Trophoblast cell (in vitro differentiated cells and primary cell): ENCODE results near the gene RGS3.
"Not testable (repeated sequence)": the region's sequence is repeated elsewhere in the genome, so short reads cannot be mapped to it uniquely, and the experiment has no call there.

Source experiments
- DNase-seq, 2 donors: peaks; one replicate each; pipeline ENCODE4 v3.0.0-alpha.2; 2016
- H2AFZ ChIP-seq: 2 replicates; pipeline ENCODE4 v1.6.1; 2013; ENCODE audit warnings: low read length, moderate library complexity, mild to moderate bottlenecking; ENCODE audit not compliant: insufficient read depth, poor library complexity
- H2AK5ac ChIP-seq: 2 replicates; pipeline ENCODE4 v1.6.1; 2013; ENCODE audit warnings: mild to moderate bottlenecking, low read length
- H2BK120ac ChIP-seq: 2 replicates; pipeline ENCODE4 v1.6.1; 2013; ENCODE audit warnings: low read length, mild to moderate bottlenecking, moderate library complexity; ENCODE audit not compliant: insufficient read depth, poor library complexity
- H2BK12ac ChIP-seq: 2 replicates; pipeline ENCODE4 v1.6.1; 2013; ENCODE audit warnings: mild to moderate bottlenecking, low read length, moderate library complexity
- H2BK5ac ChIP-seq: 2 replicates; pipeline ENCODE4 v1.6.1; 2013; ENCODE audit warnings: low read length, low read depth, moderate library complexity, mild to moderate bottlenecking; ENCODE audit not compliant: poor library complexity
- H3K14ac ChIP-seq: 2 replicates; pipeline ENCODE4 v1.6.1; 2013; ENCODE audit warnings: mild to moderate bottlenecking, low read length
- H3K18ac ChIP-seq: 2 replicates; pipeline ENCODE4 v1.6.1; 2013; ENCODE audit warnings: mild to moderate bottlenecking, low read length
- H3K23ac ChIP-seq: 2 replicates; pipeline ENCODE4 v1.6.1; 2013; ENCODE audit warnings: low read length
- H3K27ac ChIP-seq: 2 replicates; pipeline ENCODE4 v1.5.1; 2013; ENCODE audit warnings: low read depth, mild to moderate bottlenecking, inconsistent platforms, low read length, moderate library complexity
- H3K27me3 ChIP-seq: 2 replicates; pipeline ENCODE4 v1.6.1; 2013; ENCODE audit warnings: inconsistent platforms, mild to moderate bottlenecking, low read length, moderate library complexity; ENCODE audit not compliant: insufficient read depth
- H3K36me3 ChIP-seq, 2 experiments: 1 replicate in 1 of 2; 2 replicates in 1 of 2; pipeline ENCODE4 v1.6.1; 2013; ENCODE audit warnings: low read length in 2 of 2, mild to moderate bottlenecking in 2 of 2, moderate library complexity in 1 of 2; ENCODE audit not compliant: insufficient read depth in 2 of 2, control insufficient read depth in 1 of 2
- H3K4ac ChIP-seq: 2 replicates; pipeline ENCODE4 v1.6.1; 2013; ENCODE audit warnings: low read depth, mild to moderate bottlenecking, low read length, moderate library complexity
- H3K4me1 ChIP-seq, 2 experiments: 1 replicate in 1 of 2; 2 replicates in 1 of 2; pipeline ENCODE4 v1.6.1; 2013; ENCODE audit warnings: low read length in 2 of 2, mild to moderate bottlenecking in 2 of 2, moderate library complexity in 1 of 2; ENCODE audit not compliant: insufficient read depth in 2 of 2, control insufficient read depth in 1 of 2
- H3K4me2 ChIP-seq: 2 replicates; pipeline ENCODE4 v1.6.1; 2013; ENCODE audit warnings: inconsistent platforms, mild to moderate bottlenecking, low read length, moderate library complexity
- H3K4me3 ChIP-seq: 2 replicates; pipeline ENCODE4 v1.5.1; 2013; ENCODE audit warnings: mild to moderate bottlenecking, low read depth, low read length, inconsistent platforms
- H3K79me1 ChIP-seq: one replicate; pipeline ENCODE4 v1.6.1; 2013; ENCODE audit warnings: low read length
- H3K79me2 ChIP-seq: 2 replicates; pipeline ENCODE4 v1.6.1; 2013; ENCODE audit warnings: low read length, mild to moderate bottlenecking; ENCODE audit not compliant: control insufficient read depth, insufficient read depth, poor library complexity
- H3K9ac ChIP-seq: 2 replicates; pipeline ENCODE4 v1.6.1; 2013; ENCODE audit warnings: mild to moderate bottlenecking, low read length
- H3K9me3 ChIP-seq: 2 replicates; pipeline ENCODE4 v1.6.1; 2013; ENCODE audit warnings: low read depth, mild to moderate bottlenecking, control low read depth, inconsistent platforms, low read length; ENCODE audit not compliant: insufficient read depth
- H4K12ac ChIP-seq: 2 replicates; pipeline ENCODE4 v1.6.1; 2013; ENCODE audit warnings: low read depth, mild to moderate bottlenecking, low read length, moderate library complexity
- H4K8ac ChIP-seq: 2 replicates; pipeline ENCODE4 v1.6.1; 2013; ENCODE audit warnings: low read depth, mild to moderate bottlenecking, low read length, moderate library complexity
- H4K91ac ChIP-seq: one replicate; pipeline ENCODE4 v1.6.1; 2013; ENCODE audit warnings: low read depth, mild to moderate bottlenecking, low read length, moderate library complexity
- WGBS: extraction: QIAGEN DNeasy Blood & Tissue Kit; methylation state at CpG from one replicate; pipeline ENCODE4 v1.1.7; 2013; ENCODE audit warnings: missing lambda C conversion rate; ENCODE audit not compliant: insufficient read length, insufficient coverage; ENCODE audit errors: extremely low coverage; 5-methylcytosine and 5-hydroxymethylcytosine counted together

Gene RGS3

DNA sequence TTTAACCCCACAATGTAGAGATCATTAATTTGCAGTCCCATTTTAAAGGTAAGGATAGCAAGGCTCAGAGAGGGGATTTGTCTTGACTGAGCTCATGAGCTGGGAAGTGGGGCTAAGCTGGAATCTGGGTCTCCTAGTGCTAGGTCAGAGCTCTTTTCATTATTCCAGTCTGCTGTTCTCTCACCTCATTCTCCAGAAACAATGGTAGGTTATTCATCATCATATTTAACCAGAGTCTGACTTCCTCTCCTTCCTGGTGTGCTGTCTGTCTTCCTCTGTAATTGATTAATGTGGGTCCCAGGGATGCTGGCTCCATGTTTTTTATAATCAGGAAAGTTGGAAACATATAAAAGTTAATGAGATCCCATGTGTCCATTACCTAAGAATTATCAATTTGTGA, 32.3 kb upstream of the RGS3 start:
- H3K79me1 ChIP-seq: no peaks in the 10 kb centered on the region
- no peak overlapping the region for H3K27ac ChIP-seq
- H3K9me3 ChIP-seq: no peaks in the 10 kb centered on the region
- no peak overlapping the region for H2BK5ac ChIP-seq
- H3K4me1 ChIP-seq: no peaks in the 10 kb centered on the region
- no peak for DNase-seq
- H3K4me3 ChIP-seq: no peak overlapping the region
- H4K8ac ChIP-seq: no peak overlapping the region
- H2AK5ac ChIP-seq: no peak overlapping the region
- H3K18ac ChIP-seq: no peak overlapping the region
- no peaks in the 10 kb centered on the region for H3K79me2 ChIP-seq
- H3K23ac ChIP-seq: no peak overlapping the region
- H4K12ac ChIP-seq: no peak overlapping the region
- H3K9ac ChIP-seq: no peak overlapping the region
- no peak overlapping the region for H3K4me2 ChIP-seq
- no peak overlapping the region for H2AFZ ChIP-seq
- no peak overlapping the region for H2BK12ac ChIP-seq
- no peak overlapping the region for H4K91ac ChIP-seq
- H2BK120ac ChIP-seq: no peak overlapping the region
- no peaks in the 10 kb centered on the region for H3K36me3 ChIP-seq
- H3K27me3 ChIP-seq: no peaks in the 10 kb centered on the region
- no peak overlapping the region for H3K14ac ChIP-seq
- H3K4ac ChIP-seq: no peak overlapping the region

- no peak overlapping the region for H4K12ac ChIP-seq
- no CpG with 5 or more reads among the region's 4 CpGs for WGBS
- peak overlapping the region; percentile 74 for H2BK12ac ChIP-seq
- no peak overlapping the region for H3K14ac ChIP-seq
- no peak overlapping the region for H3K4ac ChIP-seq
- no peak overlapping the region for H3K4me2 ChIP-seq
- H2AK5ac ChIP-seq: no peak overlapping the region
- H2AFZ ChIP-seq: no peak overlapping the region
- H3K4me1 ChIP-seq: peaks cover 3% of the 10 kb centered on the region in 2 experiments
- H3K79me1 ChIP-seq: no peaks in the 10 kb centered on the region
- no peaks in the 10 kb centered on the region for H3K36me3 ChIP-seq
- peak overlapping the region; percentile 31 for H4K8ac ChIP-seq
- no peaks in the 10 kb centered on the region for H3K9me3 ChIP-seq
- H3K27me3 ChIP-seq: no peaks in the 10 kb centered on the region
- no peak overlapping the region for H3K23ac ChIP-seq
- H3K9ac ChIP-seq: no peak overlapping the region
- H4K91ac ChIP-seq: no peak overlapping the region
- H3K79me2 ChIP-seq: no peaks in the 10 kb centered on the region
- peak; percentile 76 to 88 for DNase-seq
- H3K18ac ChIP-seq: no peak overlapping the region
- no peak overlapping the region for H3K4me3 ChIP-seq
- peak overlapping the region; percentile 48 for H2BK5ac ChIP-seq
- peak overlapping the region; percentile 57 for H2BK120ac ChIP-seq
- H3K27ac ChIP-seq: no peak overlapping the region
Observed at GRCh38 chr9:113436728-113437515, 26.6 kb upstream of the RGS3 start.

GRCh38 chr9:113437716-113438115, 25.8 kb upstream of the RGS3 start:
- H3K9me3 ChIP-seq, H4K12ac ChIP-seq, H3K23ac ChIP-seq, H3K27me3 ChIP-seq, H3K4ac ChIP-seq, H4K8ac ChIP-seq, H2AFZ ChIP-seq, H2BK120ac ChIP-seq, H3K4me2 ChIP-seq, H3K36me3 ChIP-seq, H3K9ac ChIP-seq, H3K27ac ChIP-seq, H3K79me1 ChIP-seq, H4K91ac ChIP-seq, DNase-seq, H2BK12ac ChIP-seq, H3K14ac ChIP-seq, H3K4me3 ChIP-seq, H3K18ac ChIP-seq, H2BK5ac ChIP-seq, H3K79me2 ChIP-seq, H2AK5ac ChIP-seq, H3K4me1 ChIP-seq: not testable (repeated sequence)
- no CpG with 5 or more reads among the region's 1 CpG for WGBS

DNA sequence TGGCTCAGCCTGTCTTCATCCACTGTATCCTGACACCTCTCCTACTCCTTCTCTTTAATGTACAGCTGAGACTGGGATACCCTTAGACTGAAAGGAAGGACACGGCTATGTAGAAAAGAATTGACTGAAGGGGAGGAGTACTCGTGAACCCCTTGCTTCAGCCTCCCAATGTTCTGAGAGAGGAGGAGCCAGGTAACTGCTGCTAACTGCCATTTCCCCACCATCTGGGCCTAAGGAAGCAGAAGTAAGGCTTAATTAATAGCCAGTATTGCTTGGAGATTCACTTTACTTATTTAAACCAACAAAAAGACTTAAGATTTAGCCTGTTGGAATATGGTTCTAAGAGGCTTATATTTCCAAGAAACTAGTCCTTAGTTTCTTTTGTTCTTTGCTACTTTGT, 18.8 kb upstream of the RGS3 start:
- H2BK12ac ChIP-seq: no peak overlapping the region
- H3K9me3 ChIP-seq: no peaks in the 10 kb centered on the region
- H2AFZ ChIP-seq: no peak overlapping the region
- H3K79me2 ChIP-seq: no peaks in the 10 kb centered on the region
- H3K27me3 ChIP-seq: no peaks in the 10 kb centered on the region
- peak overlapping the region; percentile 86 for H3K23ac ChIP-seq
- H3K79me1 ChIP-seq: peaks cover 5% of the 10 kb centered on the region
- no peak overlapping the region for H2BK120ac ChIP-seq
- H4K8ac ChIP-seq: no peak overlapping the region
- H4K91ac ChIP-seq: peak overlapping the region; percentile 32
- no peaks in the 10 kb centered on the region for H3K4me1 ChIP-seq
- H3K36me3 ChIP-seq: no peaks in the 10 kb centered on the region
- no peak overlapping the region for H3K18ac ChIP-seq
- no peak overlapping the region for H3K14ac ChIP-seq
- no peak for DNase-seq
- no peak overlapping the region for H2AK5ac ChIP-seq
- WGBS: no CpG with 5 or more reads among the region's 2 CpGs
- no peak overlapping the region for H3K4ac ChIP-seq
- H2BK5ac ChIP-seq: no peak overlapping the region
- peak overlapping the region; percentile 66 for H3K9ac ChIP-seq
- H3K4me2 ChIP-seq: no peak overlapping the region
- no peak overlapping the region for H3K4me3 ChIP-seq
- H4K12ac ChIP-seq: no peak overlapping the region
- no peak overlapping the region for H3K27ac ChIP-seq
